Measurements from ENCODE around the gene GM2A. TPM values are rescaled to one million over a fixed set of nuclear protein-coding genes. Genes with fewer than 3 reads are reported as not detected.

GM2A gene
- total RNA-seq, 1 experiment from 2014 or later, result 36.2 TPM

DNA sequence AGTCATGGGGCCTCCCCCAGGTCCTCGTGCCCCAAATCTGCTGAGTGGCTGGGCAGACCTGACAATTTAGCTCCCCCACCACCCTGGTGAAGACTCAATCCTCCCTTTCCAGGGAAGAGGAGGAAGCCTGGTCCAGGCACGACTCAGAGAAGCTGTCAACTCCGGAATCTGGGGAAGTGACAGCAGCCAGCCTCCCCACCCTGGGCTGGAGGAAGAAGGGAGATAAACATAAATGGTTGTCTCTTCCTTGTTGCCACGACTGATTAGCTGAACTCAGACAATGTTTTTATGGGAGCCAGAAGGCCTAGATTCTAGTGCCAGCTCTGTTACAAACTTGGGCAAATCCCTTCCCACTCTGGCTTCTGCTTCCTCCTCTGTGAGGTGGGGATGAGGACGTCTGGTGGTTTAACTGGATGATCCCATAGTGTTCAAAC, 44.5 kb upstream of the GM2A start:
- H3K4me3 Mint-ChIP-seq, result no peak overlapping the region
- H3K36me3 Mint-ChIP-seq, result no peaks in the 10 kb centered on the region
- POLR2A ChIA-PET, result no interaction called here
- H3K4me1 Mint-ChIP-seq, result no peaks in the 10 kb centered on the region
- CTCF ChIA-PET, result interaction anchor here (1.0 to 1.6 kb wide), 2 partner anchors 30 to 157 kb away, joined by 3 to 9 read pairs; no protein-coding TSS in a partner anchor
- DNase-seq (ENCODE audit: low spot score), result no peak
- no peaks in the 10 kb centered on the region for H3K9me3 Mint-ChIP-seq
- TF ChIP-seq, protein P1, sequence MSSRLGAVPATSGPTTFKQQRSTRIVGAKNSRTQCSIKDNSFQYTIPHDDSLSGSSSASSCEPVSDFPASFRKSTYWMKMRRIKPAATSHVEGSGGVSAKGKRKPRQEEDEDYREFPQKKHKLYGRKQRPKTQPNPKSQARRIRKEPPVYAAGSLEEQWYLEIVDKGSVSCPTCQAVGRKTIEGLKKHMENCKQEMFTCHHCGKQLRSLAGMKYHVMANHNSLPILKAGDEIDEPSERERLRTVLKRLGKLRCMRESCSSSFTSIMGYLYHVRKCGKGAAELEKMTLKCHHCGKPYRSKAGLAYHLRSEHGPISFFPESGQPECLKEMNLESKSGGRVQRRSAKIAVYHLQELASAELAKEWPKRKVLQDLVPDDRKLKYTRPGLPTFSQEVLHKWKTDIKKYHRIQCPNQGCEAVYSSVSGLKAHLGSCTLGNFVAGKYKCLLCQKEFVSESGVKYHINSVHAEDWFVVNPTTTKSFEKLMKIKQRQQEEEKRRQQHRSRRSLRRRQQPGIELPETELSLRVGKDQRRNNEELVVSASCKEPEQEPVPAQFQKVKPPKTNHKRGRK (CRISPR knock-in tag; IDR thresholded peaks at IDR 0.05; ENCODE audit: borderline replicate concordance), result no peak
- no peak for TF ChIP-seq MYBL2 (CRISPR knock-in tag; IDR thresholded peaks at IDR 0.05)
- no peaks in the 10 kb centered on the region for H3K27me3 Mint-ChIP-seq (ENCODE audit: low read depth)
- no peak overlapping the region for H3K27ac Mint-ChIP-seq
- no peak for ATAC-seq

DNA sequence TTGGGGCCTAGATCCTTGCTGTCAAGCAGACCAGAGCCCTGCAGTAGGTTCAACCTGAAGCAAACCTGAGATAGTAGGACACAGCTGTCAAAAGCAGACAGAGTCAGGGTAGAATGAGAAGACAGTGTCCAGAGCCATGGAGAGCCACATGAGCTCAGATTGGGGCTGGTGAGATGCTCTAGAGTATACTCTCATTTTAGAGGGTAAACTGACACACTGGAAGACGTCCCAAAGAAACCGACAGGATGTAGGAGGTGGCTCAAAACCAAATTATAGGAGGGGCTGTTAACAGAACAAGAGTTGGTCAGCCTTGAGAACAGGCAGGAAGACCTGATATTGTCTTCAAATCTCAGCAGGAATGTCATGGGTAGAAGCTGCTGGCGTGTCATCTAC, 40.6 kb upstream of the GM2A start:
- Mint-ChIP-seq H3K4me3 (no peak overlapping the region), H3K27me3 (ENCODE audit: low read depth) (no peaks in the 10 kb centered on the region), H3K9me3 (no peaks in the 10 kb centered on the region), H3K4me1 (peaks cover 8% of the 10 kb centered on the region), H3K36me3 (no peaks in the 10 kb centered on the region), H3K27ac (no peak overlapping the region)
- ChIA-PET CTCF (interaction anchor here (0.7 to 4.7 kb wide), 2 partner anchors 26 to 164 kb away, joined by 3 to 23 read pairs; no protein-coding TSS in a partner anchor), POLR2A (interaction anchor here (0.5 to 0.8 kb wide), 2 partner anchors 21 to 44 kb away, joined by 3 to 4 read pairs; no protein-coding TSS in a partner anchor)
- ATAC-seq (no peak), DNase-seq (ENCODE audit: low spot score) (no peak)
- TF ChIP-seq, protein P2, sequence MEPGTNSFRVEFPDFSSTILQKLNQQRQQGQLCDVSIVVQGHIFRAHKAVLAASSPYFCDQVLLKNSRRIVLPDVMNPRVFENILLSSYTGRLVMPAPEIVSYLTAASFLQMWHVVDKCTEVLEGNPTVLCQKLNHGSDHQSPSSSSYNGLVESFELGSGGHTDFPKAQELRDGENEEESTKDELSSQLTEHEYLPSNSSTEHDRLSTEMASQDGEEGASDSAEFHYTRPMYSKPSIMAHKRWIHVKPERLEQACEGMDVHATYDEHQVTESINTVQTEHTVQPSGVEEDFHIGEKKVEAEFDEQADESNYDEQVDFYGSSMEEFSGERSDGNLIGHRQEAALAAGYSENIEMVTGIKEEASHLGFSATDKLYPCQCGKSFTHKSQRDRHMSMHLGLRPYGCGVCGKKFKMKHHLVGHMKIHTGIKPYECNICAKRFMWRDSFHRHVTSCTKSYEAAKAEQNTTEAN (CRISPR knock-in tag; IDR thresholded peaks at IDR 0.05), result no peak

DNA sequence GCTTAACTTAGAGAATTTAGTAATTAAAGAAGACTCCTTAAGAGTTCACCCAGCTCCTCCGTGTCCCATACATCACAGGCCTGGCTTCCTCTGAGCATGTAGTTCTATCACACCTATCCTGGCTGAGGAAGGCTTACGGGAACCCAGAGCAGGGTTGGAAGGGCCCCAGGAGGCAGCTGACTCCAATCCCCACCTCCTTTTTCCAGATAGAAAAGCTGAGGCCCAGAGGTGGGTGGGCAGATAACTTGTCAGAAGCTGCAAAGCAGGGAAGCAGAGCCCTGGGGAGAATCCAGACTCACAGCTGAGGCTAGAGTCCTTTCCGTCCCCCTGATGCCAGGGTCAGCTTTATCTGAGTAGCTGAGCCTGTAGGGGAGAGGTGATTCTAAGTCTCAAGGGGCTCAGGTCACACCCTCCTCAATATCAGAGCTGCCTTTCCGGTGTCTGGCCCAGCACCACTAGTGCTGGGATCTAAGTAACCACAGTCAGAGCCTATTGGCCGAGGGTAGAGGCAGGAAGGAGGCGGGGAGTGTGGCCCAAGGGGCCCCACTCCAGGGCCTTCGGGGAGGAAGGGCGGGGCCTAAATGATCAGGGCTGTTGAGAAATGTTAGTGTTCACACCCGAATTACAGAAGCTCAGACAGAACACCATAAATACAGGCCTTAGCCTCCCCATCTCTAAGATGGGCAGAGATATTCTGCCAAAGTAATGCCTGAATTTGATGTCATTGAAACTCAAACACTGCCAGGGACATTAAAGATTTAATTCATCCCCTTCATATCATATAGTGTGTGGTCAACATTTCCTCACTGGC, 39.0 kb upstream of the GM2A start:
- H3K27ac Mint-ChIP-seq, result no peak overlapping the region
- no peaks in the 10 kb centered on the region for H3K9me3 Mint-ChIP-seq

More for the DNA sequence above, 39.0 kb upstream of the GM2A start:
- POLR2A ChIA-PET, result interaction anchor here (1.1 kb wide), 1 partner anchor 10 kb away, joined by 6 read pairs; the partner anchor contains the start of gene CCDC69
- CTCF ChIA-PET, result interaction anchor here (0.6 to 4.7 kb wide), 9 partner anchors 10 to 166 kb away, joined by 3 to 23 read pairs (median 6); partner anchors contain the start of genes CCDC69 and GM2A
- TF ChIP-seq, protein P3, sequence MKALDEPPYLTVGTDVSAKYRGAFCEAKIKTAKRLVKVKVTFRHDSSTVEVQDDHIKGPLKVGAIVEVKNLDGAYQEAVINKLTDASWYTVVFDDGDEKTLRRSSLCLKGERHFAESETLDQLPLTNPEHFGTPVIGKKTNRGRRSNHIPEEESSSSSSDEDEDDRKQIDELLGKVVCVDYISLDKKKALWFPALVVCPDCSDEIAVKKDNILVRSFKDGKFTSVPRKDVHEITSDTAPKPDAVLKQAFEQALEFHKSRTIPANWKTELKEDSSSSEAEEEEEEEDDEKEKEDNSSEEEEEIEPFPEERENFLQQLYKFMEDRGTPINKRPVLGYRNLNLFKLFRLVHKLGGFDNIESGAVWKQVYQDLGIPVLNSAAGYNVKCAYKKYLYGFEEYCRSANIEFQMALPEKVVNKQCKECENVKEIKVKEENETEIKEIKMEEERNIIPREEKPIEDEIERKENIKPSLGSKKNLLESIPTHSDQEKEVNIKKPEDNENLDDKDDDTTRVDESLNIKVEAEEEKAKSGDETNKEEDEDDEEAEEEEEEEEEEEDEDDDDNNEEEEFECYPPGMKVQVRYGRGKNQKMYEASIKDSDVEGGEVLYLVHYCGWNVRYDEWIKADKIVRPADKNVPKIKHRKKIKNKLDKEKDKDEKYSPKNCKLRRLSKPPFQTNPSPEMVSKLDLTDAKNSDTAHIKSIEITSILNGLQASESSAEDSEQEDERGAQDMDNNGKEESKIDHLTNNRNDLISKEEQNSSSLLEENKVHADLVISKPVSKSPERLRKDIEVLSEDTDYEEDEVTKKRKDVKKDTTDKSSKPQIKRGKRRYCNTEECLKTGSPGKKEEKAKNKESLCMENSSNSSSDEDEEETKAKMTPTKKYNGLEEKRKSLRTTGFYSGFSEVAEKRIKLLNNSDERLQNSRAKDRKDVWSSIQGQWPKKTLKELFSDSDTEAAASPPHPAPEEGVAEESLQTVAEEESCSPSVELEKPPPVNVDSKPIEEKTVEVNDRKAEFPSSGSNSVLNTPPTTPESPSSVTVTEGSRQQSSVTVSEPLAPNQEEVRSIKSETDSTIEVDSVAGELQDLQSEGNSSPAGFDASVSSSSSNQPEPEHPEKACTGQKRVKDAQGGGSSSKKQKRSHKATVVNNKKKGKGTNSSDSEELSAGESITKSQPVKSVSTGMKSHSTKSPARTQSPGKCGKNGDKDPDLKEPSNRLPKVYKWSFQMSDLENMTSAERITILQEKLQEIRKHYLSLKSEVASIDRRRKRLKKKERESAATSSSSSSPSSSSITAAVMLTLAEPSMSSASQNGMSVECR (CRISPR knock-in tag; IDR thresholded peaks at IDR 0.05; ENCODE audit: borderline replicate concordance), result no peak
- TF ChIP-seq ZNF219 (CRISPR knock-in tag; IDR thresholded peaks at IDR 0.05; ENCODE audit: borderline replicate concordance), result no peak
- ATAC-seq (peak; percentile 99), DNase-seq (ENCODE audit: low spot score) (peak; percentile 40)
- Mint-ChIP-seq H3K4me1 (peaks cover 8% of the 10 kb centered on the region), H3K4me3 (no peak overlapping the region), H3K36me3 (no peaks in the 10 kb centered on the region), H3K27me3 (ENCODE audit: low read depth) (no peaks in the 10 kb centered on the region)
